ENCODE results near the gene RANBP9. TPM values are rescaled to one million over a fixed set of nuclear protein-coding genes. Genes with fewer than 3 reads are reported as not detected.

The RANBP9 gene
- 10 to 100 TPM; 51.6 to 53.8 TPM for total RNA-seq

DNA sequence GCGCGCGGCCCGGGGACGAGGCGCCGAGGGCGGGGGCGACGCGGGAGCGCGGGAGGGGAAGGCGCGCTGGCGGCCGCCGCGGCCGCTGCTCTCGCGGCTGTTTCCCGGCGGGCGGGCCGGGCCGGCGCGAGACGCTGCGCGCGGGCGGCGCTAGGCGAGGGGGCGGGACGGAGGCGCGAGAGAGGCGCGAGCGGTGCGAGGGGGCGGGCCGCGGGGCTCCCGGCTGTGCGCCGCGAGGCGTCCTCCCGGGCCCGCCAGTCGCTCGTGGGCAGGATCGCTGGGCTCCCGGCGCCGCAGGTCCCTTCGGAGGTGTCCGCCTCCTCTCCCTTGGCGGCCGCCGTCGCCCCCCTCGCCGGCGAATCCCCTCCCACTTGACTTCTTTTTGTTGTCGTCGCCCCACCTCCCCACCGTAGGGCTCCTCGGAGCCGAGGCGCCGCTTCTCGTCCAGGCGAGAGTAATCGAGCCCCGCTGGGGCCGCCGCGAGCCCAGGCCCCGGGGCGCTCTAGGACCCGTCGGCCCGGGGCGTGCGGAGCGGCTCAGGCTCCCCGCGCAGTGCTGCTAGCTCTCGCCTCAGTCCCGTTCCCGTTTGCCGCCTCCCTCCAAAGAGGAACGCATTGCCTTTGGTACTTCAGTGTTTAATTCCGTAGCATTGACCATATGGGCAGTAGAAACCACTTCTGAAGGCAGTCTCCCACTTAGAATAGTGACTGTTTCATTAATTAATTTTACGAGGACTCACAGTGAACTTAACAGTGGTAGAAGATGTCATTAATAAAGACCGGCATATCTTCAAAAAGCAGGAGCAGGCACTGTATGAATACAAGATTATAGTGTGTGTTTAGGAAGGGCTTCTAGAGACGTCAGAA is at the start of gene RANBP9:
TSS of gene RANBP9 (minus strand) at position 103 of the 866 bp plus-strand sequence. CDS start 330 bp downstream, outside the sequence.
- Histone ChIP-seq H3K36me3 (no peaks in the 10 kb centered on the region), H3K9me3 (no peaks in the 10 kb centered on the region), H3K27ac (peak within 1 kb of the TSS; percentile 92 to 98), H3K4me1 (ENCODE audit: control insufficient read depth in 1 of 2, low read depth in 2 of 2) (peaks cover 10 to 23% of the 10 kb centered on the region in 2 donors), H3K4me3 (peak within 1 kb of the TSS; percentile 98), H3K27me3 (replicated peaks; ENCODE audit: insufficient read depth) (no peaks in the 10 kb centered on the region)
- TF ChIP-seq CTCF (IDR thresholded peaks at IDR 0.05): no peak
- peak; percentile 46 for DNase-seq (ENCODE audit: low spot score)
- ATAC-seq (ENCODE audit: insufficient number of reproducible peaks, low FRiP score, low read depth): peak; percentile 83

DNA sequence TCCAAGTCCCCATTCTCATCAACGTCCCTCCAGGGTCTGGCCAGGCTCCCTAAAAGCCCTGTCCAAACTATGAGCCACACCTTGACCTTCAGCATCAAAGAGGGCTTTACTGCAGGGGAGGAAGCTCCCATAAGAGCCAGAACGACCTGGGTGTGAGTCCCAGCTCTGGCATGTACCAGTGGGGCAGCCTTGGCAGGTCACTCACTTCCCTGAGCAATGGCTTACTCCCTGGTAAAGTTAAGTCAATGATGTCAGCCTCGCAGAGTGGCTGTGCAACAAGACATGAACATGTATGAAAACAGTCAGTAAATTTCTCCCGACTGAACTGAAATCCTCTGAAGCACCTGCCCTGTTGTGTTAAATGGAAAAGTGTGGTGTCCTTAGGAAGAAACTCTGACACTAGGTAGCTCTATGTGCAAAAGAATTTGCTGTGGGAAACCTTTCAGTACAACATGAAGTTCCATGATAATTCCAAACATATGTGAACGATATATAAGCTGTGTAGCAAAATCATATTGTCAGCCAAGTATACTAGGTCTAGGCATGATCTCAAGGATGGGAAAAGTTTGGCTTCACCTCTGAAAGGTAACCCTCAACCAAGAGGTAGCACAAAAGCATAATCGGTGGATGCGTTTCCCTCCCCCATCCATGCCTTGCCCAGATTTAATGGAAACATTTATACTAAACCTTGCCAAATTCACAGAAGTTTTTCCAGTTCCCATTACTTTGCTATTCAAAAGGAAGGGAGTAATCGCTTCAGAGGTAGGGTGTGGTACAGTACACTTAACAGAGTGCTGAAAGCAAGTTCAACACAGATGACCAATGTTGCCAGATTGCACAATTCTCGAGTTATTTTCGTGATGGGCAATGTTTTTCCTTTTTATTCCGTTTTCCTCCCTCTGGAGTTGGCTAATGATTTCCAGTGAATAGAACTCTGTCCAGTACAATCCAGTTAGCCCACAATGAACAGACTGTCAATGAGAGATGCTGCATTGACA is 49.0 kb upstream of the RANBP9 start:
- Histone ChIP-seq H3K27ac (peak overlapping the region; percentile 24 to 74), H3K4me1 (ENCODE audit: control insufficient read depth in 1 of 2, low read depth in 2 of 2) (peaks cover 23 to 40% of the 10 kb centered on the region in 2 donors), H3K27me3 (replicated peaks; ENCODE audit: insufficient read depth) (no peaks in the 10 kb centered on the region), H3K36me3 (no peaks in the 10 kb centered on the region), H3K9me3 (no peaks in the 10 kb centered on the region), H3K4me3 (peak overlapping the region; percentile 3)
- DNase-seq (ENCODE audit: low spot score): no peak
- no peak for TF ChIP-seq CTCF (IDR thresholded peaks at IDR 0.05)
- ATAC-seq (ENCODE audit: insufficient number of reproducible peaks, low FRiP score, low read depth): peak; percentile 38

DNA sequence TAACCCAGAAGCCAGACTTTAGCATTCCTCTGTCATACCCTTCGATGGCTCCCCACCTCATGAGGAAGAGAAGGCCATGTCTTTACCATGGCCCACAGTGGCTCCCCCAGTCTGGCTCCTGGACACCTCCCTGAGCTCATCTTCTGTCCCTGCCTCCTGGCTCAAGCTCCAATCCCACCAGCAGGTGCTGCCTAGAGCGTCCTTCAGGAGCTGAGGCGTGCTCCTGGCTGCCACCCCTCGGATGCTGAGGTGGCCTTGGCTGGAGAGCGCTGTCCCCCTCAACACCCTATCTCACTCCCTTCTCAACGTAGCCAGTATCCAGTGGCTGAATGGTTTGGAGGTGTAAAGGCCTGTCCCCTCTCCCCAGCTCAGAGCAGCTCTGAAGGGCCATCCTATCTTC is 47.4 kb upstream of the RANBP9 start:
- no peaks in the 10 kb centered on the region for H3K36me3 ChIP-seq
- no peak for TF ChIP-seq CTCF (IDR thresholded peaks at IDR 0.05)
- H3K4me3 ChIP-seq: no peak overlapping the region
- peaks cover 31 to 44% of the 10 kb centered on the region in 2 donors for H3K4me1 ChIP-seq (ENCODE audit: control insufficient read depth in 1 of 2, low read depth in 2 of 2)
- no peak overlapping the region for H3K27ac ChIP-seq
- H3K9me3 ChIP-seq: no peaks in the 10 kb centered on the region
- no peaks in the 10 kb centered on the region for H3K27me3 ChIP-seq (replicated peaks; ENCODE audit: insufficient read depth)
- ATAC-seq (ENCODE audit: insufficient number of reproducible peaks, low FRiP score, low read depth): no peak
- DNase-seq (ENCODE audit: low spot score): no peak

DNA sequence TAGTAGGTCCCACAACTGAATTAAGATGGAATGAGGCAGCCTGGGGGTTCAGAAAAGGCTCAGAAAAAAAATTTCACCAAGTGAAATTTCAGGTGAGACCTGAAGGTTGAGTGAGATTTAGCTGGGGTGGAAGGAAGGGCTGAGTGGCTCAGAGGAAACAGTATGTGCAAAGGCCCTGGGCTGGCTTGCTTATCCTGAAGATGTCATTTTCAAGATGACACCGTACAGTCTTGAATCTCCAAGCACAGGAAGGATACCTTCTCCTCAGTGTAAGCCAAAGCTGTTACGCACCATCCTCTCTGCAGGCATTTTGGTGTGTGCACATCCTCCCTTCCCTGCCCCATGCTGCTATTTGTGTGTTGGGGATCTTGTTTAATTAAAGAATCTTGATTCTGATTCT is 43.0 kb upstream of the RANBP9 start:
- Histone ChIP-seq H3K27ac (peak overlapping the region in 1 of 2 donors; percentile 57), H3K4me3 (no peak overlapping the region), H3K27me3 (replicated peaks; ENCODE audit: insufficient read depth) (no peaks in the 10 kb centered on the region), H3K36me3 (no peaks in the 10 kb centered on the region), H3K9me3 (no peaks in the 10 kb centered on the region), H3K4me1 (ENCODE audit: control insufficient read depth in 1 of 2, low read depth in 2 of 2) (peaks cover 5 to 8% of the 10 kb centered on the region in 2 donors)
- ATAC-seq (ENCODE audit: insufficient number of reproducible peaks, low FRiP score, low read depth): no peak
- no peak for TF ChIP-seq CTCF (IDR thresholded peaks at IDR 0.05)
- DNase-seq (ENCODE audit: low spot score): no peak

- no peaks in the 10 kb centered on the region for H3K9me3 ChIP-seq
- H3K27ac ChIP-seq: no peak overlapping the region
- H3K4me3 ChIP-seq: no peak overlapping the region
- no peak for TF ChIP-seq CTCF (IDR thresholded peaks at IDR 0.05)
- no peaks in the 10 kb centered on the region for H3K27me3 ChIP-seq (replicated peaks; ENCODE audit: insufficient read depth)
- no peaks in the 10 kb centered on the region for H3K36me3 ChIP-seq
- no peaks in the 10 kb centered on the region for H3K4me1 ChIP-seq (ENCODE audit: control insufficient read depth in 1 of 2, low read depth in 2 of 2)
- DNase-seq (ENCODE audit: low spot score) (no peak), ATAC-seq (ENCODE audit: insufficient number of reproducible peaks, low FRiP score, low read depth) (no peak)
Observed at GRCh38 chr6:13743736-13744127, 32.1 kb upstream of the RANBP9 start.
